H1 (cell line): Measurements from ENCODE around the gene MED13. TPM values are rescaled to one million over a fixed set of nuclear protein-coding genes. Genes with fewer than 3 reads are reported as not detected.

Source experiments
- CHD7 ChIP-seq: fragments of 300-600 bp; sonication (generic); IDR thresholded peaks from 2 replicates; pipeline ENCODE4 v1.7.1; 2012; ENCODE audit warnings: low read length, moderate library complexity, mild to moderate bottlenecking, inconsistent platforms; ENCODE audit not compliant: insufficient replicate concordance
- SUZ12 ChIP-seq: fragments of 200-600 bp; sonication (generic); IDR thresholded peaks from 2 replicates; pipeline ENCODE4 v1.6.1; 2012; ENCODE audit warnings: mild to moderate bottlenecking, inconsistent platforms, low read length, moderate library complexity, mixed read lengths
- polyA plus RNA-seq, 7 experiments: library from polyadenylated mRNA; depleted of rRNA in 3 of 7; stranded (reverse) in 5 of 7; unstranded in 2 of 7; fragments of >200 nt in 5 of 7; fragments of 200-250 nt in 2 of 7; gene quantifications; 1 replicate in 5 of 7; 2 replicates in 1 of 7; 4 replicates in 1 of 7; pipeline versions ENCODE4 v1.2.1 to v1.2.3, GENCODE V29; 2011 to 2013; ENCODE audit warnings: missing spikeins in 2 of 7, mixed read lengths in 2 of 7
- total RNA-seq: library from RNA; stranded (reverse); fragmentation: NEBNext Ultra II Directional; extraction: Animal tissue kit (Norgen Biotek cat#: 25700); gene quantifications from 2 replicates; pipeline ENCODE4 v1.2.1, GENCODE V29; 2021

MED13 gene
- total and polyA plus RNA-seq, 2 of the 8 experiments (the other 6 are each of a cell fraction or from before 2014, with no cell fraction given) = 11.3 to 44.8 TPM

- TF ChIP-seq CHD7 (no peak), SUZ12 (no peak)
Observed at GRCh38 chr17:62099532-62099931, 34.5 kb upstream of the MED13 start (continued).
